ENCODE data around the gene AGO1. TPM values are rescaled to one million over a fixed set of nuclear protein-coding genes. Genes with fewer than 3 reads are reported as not detected.

AGO1 gene
- total and polyA plus RNA-seq, 11 donors, result 3.0 to 27.0 (median 20.5) TPM

GRCh38 chr1:35899941-35900340, 16.9 kb downstream of the AGO1 start:
- no peak for TF ChIP-seq CTCF (IDR thresholded peaks at IDR 0.05)
- TF ChIP-seq POLR2A (IDR thresholded peaks at IDR 0.05), result no peak

DNA sequence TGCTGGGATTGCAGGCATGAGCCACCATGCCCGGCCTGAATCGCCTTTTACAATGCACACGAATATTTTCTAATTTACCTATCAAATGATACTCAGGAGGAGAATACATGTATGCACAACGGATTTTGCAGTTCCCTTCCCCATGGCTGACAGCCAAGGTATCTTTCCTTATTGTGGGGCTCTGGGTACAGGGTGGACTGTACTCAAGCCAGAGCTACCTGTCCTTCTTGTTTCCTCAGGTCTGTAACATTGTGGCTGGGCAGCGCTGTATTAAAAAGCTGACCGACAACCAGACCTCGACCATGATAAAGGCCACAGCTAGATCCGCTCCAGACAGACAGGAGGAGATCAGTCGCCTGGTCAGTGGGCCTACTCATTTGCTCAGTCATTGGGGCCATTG, 18.2 kb downstream of the AGO1 start:
- ATAC-seq (peak in 1 of 4 donors; percentile 29), DNase-seq (no peak)
- TF ChIP-seq POLR2A (IDR thresholded peaks at IDR 0.05), result no peak
- no peak for TF ChIP-seq CTCF (IDR thresholded peaks at IDR 0.05)
- Histone ChIP-seq H3K4me1 (peaks cover 0 to 5% (median 0%) of the 10 kb centered on the region in 12 donors), H3K36me3 (peaks cover 0 to 100% (median 85%) of the 10 kb centered on the region in 9 donors), H3K4me3 (no peak overlapping the region), H3K9me3 (no peaks in the 10 kb centered on the region), H3K27ac (no peak overlapping the region), H3K27me3 (no peaks in the 10 kb centered on the region)
- intact Hi-C loops (cut with DNase I), result no loop called here
- WGBS, 4 donors, result 92 to 98% (median 96%) methylated on average over 9 of the region's 9 CpGs

More at GRCh38 chr1:35899941-35900340, 16.9 kb downstream of the AGO1 start:
- H3K27me3 ChIP-seq, result no peaks in the 10 kb centered on the region
- H3K36me3 ChIP-seq, result peaks cover 0 to 100% (median 85%) of the 10 kb centered on the region in 9 donors
- ATAC-seq (no peak), DNase-seq (no peak)
- intact Hi-C loops (cut with DNase I), result no loop called here
- H3K4me1 ChIP-seq, result peaks cover 0 to 7% (median 0%) of the 10 kb centered on the region in 12 donors
- no peak overlapping the region for H3K4me3 ChIP-seq
- H3K27ac ChIP-seq, result no peak overlapping the region
- no peaks in the 10 kb centered on the region for H3K9me3 ChIP-seq

DNA sequence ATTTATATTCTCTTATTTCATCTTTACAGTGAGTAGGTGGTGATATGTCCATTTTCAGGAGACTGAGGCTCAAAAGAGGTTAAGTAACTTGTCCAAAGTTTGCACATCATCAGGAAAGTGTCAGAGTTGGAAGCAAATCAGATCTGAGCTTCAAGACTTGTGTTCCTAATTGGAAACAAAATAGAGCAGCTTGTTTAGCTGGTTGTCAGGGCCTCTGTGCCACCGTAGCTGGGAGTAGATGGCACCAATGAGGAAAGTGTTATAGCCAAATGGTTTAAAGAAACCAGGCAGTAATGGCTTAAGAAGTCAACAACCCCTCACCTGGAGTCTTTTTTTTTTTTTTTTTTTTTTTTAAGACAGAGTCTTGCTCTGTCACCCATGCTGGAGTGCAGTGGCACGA, 19.7 kb downstream of the AGO1 start:
- Histone ChIP-seq H3K27me3 (no peaks in the 10 kb centered on the region), H3K4me1 (peaks cover 0 to 5% (median 0%) of the 10 kb centered on the region in 12 donors), H3K36me3 (peaks cover 0 to 100% (median 85%) of the 10 kb centered on the region in 9 donors), H3K4me3 (no peak overlapping the region), H3K27ac (no peak overlapping the region), H3K9me3 (no peaks in the 10 kb centered on the region)
- no peak for DNase-seq
- ATAC-seq, result peak in 2 of 4 donors; percentile 56 to 58
- WGBS, 4 donors, result 69 to 79% (median 77%) methylated on average over 2 of the region's 2 CpGs
- intact Hi-C loops (cut with DNase I), result no loop called here
- no peak for TF ChIP-seq CTCF (IDR thresholded peaks at IDR 0.05)
- TF ChIP-seq POLR2A (IDR thresholded peaks at IDR 0.05), result no peak

- DNase-seq (no peak), ATAC-seq (no peak)
- WGBS, 4 donors, result 88 to 100% (median 97%) methylated on average over 1 of the region's 1 CpG
- Histone ChIP-seq H3K9me3 (no peaks in the 10 kb centered on the region), H3K27ac (no peak overlapping the region), H3K4me3 (no peak overlapping the region), H3K27me3 (no peaks in the 10 kb centered on the region), H3K4me1 (no peaks in the 10 kb centered on the region), H3K36me3 (peaks cover 0 to 100% (median 98%) of the 10 kb centered on the region in 9 donors)
- TF ChIP-seq POLR2A (IDR thresholded peaks at IDR 0.05) (no peak), CTCF (IDR thresholded peaks at IDR 0.05) (no peak)
- intact Hi-C loops (cut with DNase I), result no loop called here
These were observed 31.7 kb downstream of the AGO1 start for GRCh38 chr1:35914717-35915116.

Measured in heart left ventricle (tissue), 16 donors.